Measurements from ENCODE around the gene VPS13A. TPM values are rescaled to one million over a fixed set of nuclear protein-coding genes. Genes with fewer than 3 reads are reported as not detected.

VPS13A gene
- total RNA-seq, 1 donor from 2014 or later, result 37.8 TPM

DNA sequence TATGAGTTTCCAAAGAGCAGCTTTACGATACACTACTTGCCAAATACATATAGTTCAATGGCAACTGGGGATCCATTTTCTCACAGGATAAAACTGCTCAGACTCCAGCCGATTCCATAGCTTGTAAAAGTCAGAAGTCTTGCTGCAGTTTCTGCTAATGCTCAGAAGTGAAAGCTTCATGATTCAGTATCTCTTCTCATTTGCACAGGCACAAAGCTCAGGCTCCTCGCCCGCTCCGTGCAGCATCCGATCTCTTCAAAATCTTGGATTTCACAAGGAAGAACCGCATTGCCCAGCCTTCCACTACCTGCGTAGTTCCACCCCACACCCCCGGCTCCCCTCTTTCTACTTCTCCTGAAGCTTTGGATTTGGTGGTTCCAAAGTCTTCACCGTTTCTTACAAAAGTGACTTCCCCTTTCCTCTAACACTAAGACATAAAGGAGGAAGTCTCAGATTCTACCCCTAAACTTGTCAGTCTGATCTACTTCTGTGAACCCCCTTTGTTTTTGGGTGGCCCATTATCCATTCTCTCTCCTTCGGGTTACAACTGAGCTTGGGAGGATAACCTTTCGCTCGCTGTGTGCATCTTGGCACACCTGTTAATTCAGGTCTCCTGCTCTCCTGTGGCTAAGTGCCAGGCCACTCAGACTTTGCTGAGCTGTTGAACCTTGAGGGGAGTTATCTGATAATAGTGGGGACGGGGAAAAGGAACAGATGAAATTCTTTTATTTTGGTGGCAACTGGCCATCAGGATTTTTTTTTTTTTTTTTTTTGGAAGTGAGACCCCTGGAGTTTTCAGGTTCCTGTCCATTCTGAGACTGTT is 276.7 kb downstream of the VPS13A start:
- TF ChIP-seq POLR2AphosphoS5 (IDR thresholded peaks at IDR 0.05; ENCODE audit: insufficient read depth in 1 of 2, low read depth in 1 of 2) (no peak), POLR2A (IDR thresholded peaks at IDR 0.05) (no peak)
- TF ChIP-seq, protein P1, sequence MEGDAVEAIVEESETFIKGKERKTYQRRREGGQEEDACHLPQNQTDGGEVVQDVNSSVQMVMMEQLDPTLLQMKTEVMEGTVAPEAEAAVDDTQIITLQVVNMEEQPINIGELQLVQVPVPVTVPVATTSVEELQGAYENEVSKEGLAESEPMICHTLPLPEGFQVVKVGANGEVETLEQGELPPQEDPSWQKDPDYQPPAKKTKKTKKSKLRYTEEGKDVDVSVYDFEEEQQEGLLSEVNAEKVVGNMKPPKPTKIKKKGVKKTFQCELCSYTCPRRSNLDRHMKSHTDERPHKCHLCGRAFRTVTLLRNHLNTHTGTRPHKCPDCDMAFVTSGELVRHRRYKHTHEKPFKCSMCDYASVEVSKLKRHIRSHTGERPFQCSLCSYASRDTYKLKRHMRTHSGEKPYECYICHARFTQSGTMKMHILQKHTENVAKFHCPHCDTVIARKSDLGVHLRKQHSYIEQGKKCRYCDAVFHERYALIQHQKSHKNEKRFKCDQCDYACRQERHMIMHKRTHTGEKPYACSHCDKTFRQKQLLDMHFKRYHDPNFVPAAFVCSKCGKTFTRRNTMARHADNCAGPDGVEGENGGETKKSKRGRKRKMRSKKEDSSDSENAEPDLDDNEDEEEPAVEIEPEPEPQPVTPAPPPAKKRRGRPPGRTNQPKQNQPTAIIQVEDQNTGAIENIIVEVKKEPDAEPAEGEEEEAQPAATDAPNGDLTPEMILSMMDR (IDR thresholded peaks at IDR 0.05), result no peak
- intact Hi-C loops (cut with DNase I), result no loop called here
- no peak overlapping the region for H3K4me3 ChIP-seq
- H3K27ac ChIP-seq, result no peak overlapping the region
- no peak for DNase-seq (ENCODE audit: extremely low spot score in 2 of 2)
- no peaks in the 10 kb centered on the region for H3K9me3 ChIP-seq
- H3K4me1 ChIP-seq, result peaks cover 5% of the 10 kb centered on the region
- H3K27me3 ChIP-seq, result no peaks in the 10 kb centered on the region
- H3K36me3 ChIP-seq, result no peaks in the 10 kb centered on the region

DNA sequence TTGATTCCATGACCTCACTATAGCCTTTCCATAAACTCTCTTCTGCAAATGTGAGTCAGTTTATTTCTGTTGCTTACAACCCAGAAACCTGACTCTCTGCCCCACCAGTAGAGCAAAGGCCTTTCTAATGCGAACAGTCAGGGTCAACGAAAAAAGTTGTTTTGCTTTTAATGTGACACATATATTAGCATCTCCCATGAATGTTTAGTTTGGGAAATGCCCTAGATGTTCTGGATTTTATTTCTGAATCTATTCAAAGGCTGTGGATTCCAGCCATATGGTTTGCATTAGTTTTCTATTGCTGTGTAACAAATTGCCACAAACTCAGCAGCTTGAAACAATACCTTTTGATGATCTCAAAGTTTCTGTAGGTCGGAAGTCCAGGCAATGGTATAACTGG is 277.3 kb downstream of the VPS13A start:
- Histone ChIP-seq H3K27ac (no peak overlapping the region), H3K4me3 (no peak overlapping the region), H3K36me3 (no peaks in the 10 kb centered on the region), H3K4me1 (peaks cover 5% of the 10 kb centered on the region), H3K27me3 (no peaks in the 10 kb centered on the region), H3K9me3 (no peaks in the 10 kb centered on the region)
- no peak for DNase-seq (ENCODE audit: extremely low spot score in 2 of 2)
- intact Hi-C loops (cut with DNase I), result no loop called here
- TF ChIP-seq POLR2A (IDR thresholded peaks at IDR 0.05) (no peak), POLR2AphosphoS5 (IDR thresholded peaks at IDR 0.05; ENCODE audit: insufficient read depth in 1 of 2, low read depth in 1 of 2) (no peak)
- TF ChIP-seq, protein P1 (IDR thresholded peaks at IDR 0.05), result no peak

DNA sequence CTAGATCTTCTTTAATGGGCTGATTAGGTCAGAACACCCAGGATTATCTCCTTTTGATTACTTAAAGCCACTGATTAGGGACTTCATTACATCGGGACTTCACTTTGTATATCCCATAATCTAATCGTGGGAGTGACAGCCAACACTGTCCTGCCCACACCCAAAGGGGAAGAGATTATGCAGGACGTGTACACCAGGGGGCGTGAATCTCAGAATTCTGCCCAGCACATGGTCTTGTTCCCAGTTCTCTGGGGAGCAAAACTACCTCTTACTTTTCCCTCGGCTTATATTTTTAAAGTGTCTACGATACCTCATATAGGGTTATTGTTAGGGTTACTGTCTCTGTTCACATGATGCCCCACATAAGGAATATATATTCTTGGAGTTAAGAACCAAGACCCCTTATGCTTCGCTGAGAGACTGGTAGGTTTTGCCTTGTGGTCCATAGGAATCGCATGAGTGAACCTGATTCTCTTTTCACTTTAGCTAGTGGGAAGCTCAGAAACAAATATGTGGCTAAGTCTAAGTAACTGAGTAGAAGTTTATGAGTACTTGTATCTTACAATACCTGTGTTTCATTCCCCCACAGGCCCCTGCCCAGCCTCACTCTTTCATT is 278.1 kb downstream of the VPS13A start:
- TF ChIP-seq, protein P1 (IDR thresholded peaks at IDR 0.05), result peak in 1 of 3 experiments; percentile 5
- TF ChIP-seq POLR2A (IDR thresholded peaks at IDR 0.05), result no peak
- H3K4me1 ChIP-seq, result peaks cover 5% of the 10 kb centered on the region
- H3K27ac ChIP-seq, result no peak overlapping the region
- no peaks in the 10 kb centered on the region for H3K27me3 ChIP-seq
- H3K4me3 ChIP-seq, result no peak overlapping the region
- DNase-seq (ENCODE audit: extremely low spot score in 2 of 2), result no peak
- H3K36me3 ChIP-seq, result no peaks in the 10 kb centered on the region
- intact Hi-C loops (cut with DNase I), result no loop called here
- no peaks in the 10 kb centered on the region for H3K9me3 ChIP-seq

DNA sequence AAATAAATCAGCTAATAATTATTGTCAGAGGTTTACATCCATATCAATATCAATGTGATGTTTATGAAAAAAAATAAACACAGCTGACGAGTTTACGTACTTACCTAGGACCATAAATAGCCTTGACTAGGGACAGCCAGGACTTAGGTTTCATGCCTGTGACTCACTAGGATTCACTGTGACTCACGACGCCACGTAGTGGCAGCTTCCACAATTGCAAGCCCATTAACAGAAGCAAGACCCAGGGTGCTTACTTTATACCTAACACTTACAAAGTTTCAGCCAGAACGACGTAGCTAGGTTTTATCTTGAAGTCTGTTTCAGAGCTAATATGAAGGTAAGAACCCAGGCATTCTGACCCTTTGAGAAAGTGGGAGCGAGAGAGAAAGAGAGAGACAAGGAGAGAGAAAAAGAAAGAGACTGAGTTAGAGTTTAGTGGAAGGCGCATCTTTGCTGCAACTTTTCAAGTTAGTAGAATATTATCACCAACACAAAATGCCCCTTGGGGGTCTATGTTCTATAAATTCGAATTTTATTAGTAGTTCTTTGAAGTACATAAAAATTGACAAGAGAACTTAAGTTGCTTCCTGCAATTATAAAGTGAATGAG is 279.6 kb downstream of the VPS13A start:
- no peak overlapping the region for H3K4me3 ChIP-seq
- H3K27me3 ChIP-seq, result no peaks in the 10 kb centered on the region
- H3K9me3 ChIP-seq, result no peaks in the 10 kb centered on the region
- intact Hi-C loops (cut with DNase I), result no loop called here
- H3K27ac ChIP-seq, result peak overlapping the region; percentile 9
- no peaks in the 10 kb centered on the region for H3K36me3 ChIP-seq
- TF ChIP-seq POLR2A (IDR thresholded peaks at IDR 0.05) (no peak), POLR2AphosphoS5 (IDR thresholded peaks at IDR 0.05; ENCODE audit: insufficient read depth in 1 of 2, low read depth in 1 of 2) (peak in 1 of 2 donors; percentile 46)
- TF ChIP-seq, protein P1 (IDR thresholded peaks at IDR 0.05), result peak; percentile 53 to 83 (median 74)
- H3K4me1 ChIP-seq, result peaks cover 5% of the 10 kb centered on the region
- no peak for DNase-seq (ENCODE audit: extremely low spot score in 2 of 2)
